ENCODE measurements around the gene ROR1. TPM values are rescaled to one million over a fixed set of nuclear protein-coding genes. Genes with fewer than 3 reads are reported as not detected.

ROR1 gene
- total RNA-seq, 1 experiment from 2014 or later, result 2.7 TPM

DNA sequence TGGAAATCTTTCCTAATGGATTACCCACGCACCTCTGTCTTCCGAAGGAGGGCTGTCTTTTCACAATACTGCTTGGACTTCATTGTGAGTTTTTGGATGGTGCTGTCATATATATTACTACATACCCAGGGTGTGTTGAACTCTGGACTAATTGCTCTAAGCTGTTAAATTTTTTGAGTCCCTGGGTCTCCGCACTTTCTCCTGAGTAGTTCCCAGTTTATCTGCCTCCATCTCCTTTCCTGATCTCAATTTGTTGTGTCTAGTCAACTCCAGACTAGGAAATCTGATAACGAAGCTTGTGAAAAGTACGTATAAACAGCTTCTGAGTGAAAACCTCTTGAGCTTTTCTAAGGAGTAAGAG lies 211.1 kb downstream of the ROR1 start:
- H3K36me3 ChIP-seq (ENCODE audit: control insufficient read depth in 1 of 2, insufficient read depth in 2 of 2, low read length in 2 of 2), result no peaks in the 10 kb centered on the region
- no peaks in the 10 kb centered on the region for H3K79me2 ChIP-seq (ENCODE audit: insufficient read depth, low read length)
- H3K4me2 ChIP-seq (ENCODE audit: low read length), result no peak overlapping the region
- ATAC-seq, result no peak
- H3K27ac ChIP-seq (ENCODE audit: low read depth, low read length), result no peak overlapping the region
- intact Hi-C loops (cut with micrococcal nuclease), result no loop called here
- H3K27me3 ChIP-seq (ENCODE audit: insufficient read depth, low read length), result no peaks in the 10 kb centered on the region
- no peak for DNase-seq (ENCODE audit: low read depth, low spot score)
- CTCF ChIA-PET, result no interaction called here
- peaks cover 11 to 15% of the 10 kb centered on the region in 2 experiments; a peak in 2 of 4 replicates for H3K4me1 ChIP-seq (ENCODE audit: control insufficient read depth in 1 of 2, insufficient read depth in 2 of 2, low read length in 2 of 2)
- no peak overlapping the region for H3K9ac ChIP-seq (ENCODE audit: low read length)
- H3K4me3 ChIP-seq (replicated peaks in 1 of 2; ENCODE audit: low read depth in 1 of 2, low read length in 2 of 2), result no peak overlapping the region
- no peak overlapping the region for H2AFZ ChIP-seq (ENCODE audit: low read depth, low read length, poor library complexity, severe bottlenecking)
- RAD21 ChIA-PET (ENCODE audit: low non-redundant PET in 1 of 2, low total read pairs in 2 of 2, uncharacterized antibody in 2 of 2, unreplicated experiment in 2 of 2), result no interaction called here
- no peaks in the 10 kb centered on the region for H4K20me1 ChIP-seq (ENCODE audit: insufficient read depth)
- POLR2A ChIA-PET, result no interaction called here
- H3K9me2 ChIP-seq (ENCODE audit: insufficient read depth), result no peaks in the 10 kb centered on the region
- TF ChIP-seq CBX3 (IDR thresholded peaks at IDR 0.05; ENCODE audit: low read depth), result no peak
- TF ChIP-seq YY1 (IDR thresholded peaks at IDR 0.05; ENCODE audit: extremely low read depth, insufficient replicate concordance, low read depth, low read length), result no peak
- TF ChIP-seq SP1 (IDR thresholded peaks at IDR 0.05; ENCODE audit: low read depth), result no peak
- TF ChIP-seq, protein P1, sequence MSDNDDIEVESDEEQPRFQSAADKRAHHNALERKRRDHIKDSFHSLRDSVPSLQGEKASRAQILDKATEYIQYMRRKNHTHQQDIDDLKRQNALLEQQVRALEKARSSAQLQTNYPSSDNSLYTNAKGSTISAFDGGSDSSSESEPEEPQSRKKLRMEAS (IDR thresholded peaks at IDR 0.05), result no peak
- TF ChIP-seq ZFX (IDR thresholded peaks at IDR 0.05), result no peak
- BruUV-seq (replicated peaks), result no TSS peak
- no peaks in the 10 kb centered on the region for H3K9me3 ChIP-seq (ENCODE audit: control insufficient read depth in 1 of 2, insufficient read depth in 1 of 2, low read depth in 1 of 2, low read length in 2 of 2)

GRCh38 chr1:63987014-63987627 lies 213.3 kb downstream of the ROR1 start:
- no peaks in the 10 kb centered on the region for H3K9me3 ChIP-seq (ENCODE audit: control insufficient read depth in 1 of 2, insufficient read depth in 1 of 2, low read depth in 1 of 2, low read length in 2 of 2)
- DNase-seq (ENCODE audit: low read depth, low spot score) (no peak), ATAC-seq (no peak)
- CTCF ChIA-PET, result no interaction called here
- RAD21 ChIA-PET (ENCODE audit: low non-redundant PET in 1 of 2, low total read pairs in 2 of 2, uncharacterized antibody in 2 of 2, unreplicated experiment in 2 of 2), result no interaction called here
- H3K27ac ChIP-seq (ENCODE audit: low read depth, low read length), result no peak overlapping the region
- H3K4me2 ChIP-seq (ENCODE audit: low read length), result no peak overlapping the region
- H3K9me2 ChIP-seq (ENCODE audit: insufficient read depth), result no peaks in the 10 kb centered on the region
- H3K27me3 ChIP-seq (ENCODE audit: insufficient read depth, low read length), result no peaks in the 10 kb centered on the region
- POLR2A ChIA-PET, result no interaction called here
- H3K9ac ChIP-seq (ENCODE audit: low read length), result no peak overlapping the region
- intact Hi-C loops (cut with micrococcal nuclease), result no loop called here
- no peaks in the 10 kb centered on the region for H4K20me1 ChIP-seq (ENCODE audit: insufficient read depth)
- no peak overlapping the region for H2AFZ ChIP-seq (ENCODE audit: low read depth, low read length, poor library complexity, severe bottlenecking)
- no TSS peak for BruUV-seq (replicated peaks)
- H3K4me1 ChIP-seq (ENCODE audit: control insufficient read depth in 1 of 2, insufficient read depth in 2 of 2, low read length in 2 of 2), result no peaks in the 10 kb centered on the region
- H3K4me3 ChIP-seq (replicated peaks in 1 of 2; ENCODE audit: low read depth in 1 of 2, low read length in 2 of 2), result no peak overlapping the region
- H3K79me2 ChIP-seq (ENCODE audit: insufficient read depth, low read length), result no peaks in the 10 kb centered on the region
- H3K36me3 ChIP-seq (ENCODE audit: control insufficient read depth in 1 of 2, insufficient read depth in 2 of 2, low read length in 2 of 2), result no peaks in the 10 kb centered on the region
- TF ChIP-seq ELF1 (IDR thresholded peaks at IDR 0.05; ENCODE audit: borderline replicate concordance, low read depth), result no peak
- no peak for TF ChIP-seq EZH2phosphoT487 (IDR thresholded peaks at IDR 0.05; ENCODE audit: borderline replicate concordance)
- no peak for TF ChIP-seq RAD21 (IDR thresholded peaks at IDR 0.05; ENCODE audit: low read depth)
- no peak for TF ChIP-seq CBX3 (IDR thresholded peaks at IDR 0.05; ENCODE audit: low read depth)
- TF ChIP-seq POLR2AphosphoS5 (IDR thresholded peaks at IDR 0.05; ENCODE audit: low read depth, low read length), result no peak
- no peak for TF ChIP-seq EGR1 (IDR thresholded peaks at IDR 0.05; ENCODE audit: low read depth)
- TF ChIP-seq, protein P2, sequence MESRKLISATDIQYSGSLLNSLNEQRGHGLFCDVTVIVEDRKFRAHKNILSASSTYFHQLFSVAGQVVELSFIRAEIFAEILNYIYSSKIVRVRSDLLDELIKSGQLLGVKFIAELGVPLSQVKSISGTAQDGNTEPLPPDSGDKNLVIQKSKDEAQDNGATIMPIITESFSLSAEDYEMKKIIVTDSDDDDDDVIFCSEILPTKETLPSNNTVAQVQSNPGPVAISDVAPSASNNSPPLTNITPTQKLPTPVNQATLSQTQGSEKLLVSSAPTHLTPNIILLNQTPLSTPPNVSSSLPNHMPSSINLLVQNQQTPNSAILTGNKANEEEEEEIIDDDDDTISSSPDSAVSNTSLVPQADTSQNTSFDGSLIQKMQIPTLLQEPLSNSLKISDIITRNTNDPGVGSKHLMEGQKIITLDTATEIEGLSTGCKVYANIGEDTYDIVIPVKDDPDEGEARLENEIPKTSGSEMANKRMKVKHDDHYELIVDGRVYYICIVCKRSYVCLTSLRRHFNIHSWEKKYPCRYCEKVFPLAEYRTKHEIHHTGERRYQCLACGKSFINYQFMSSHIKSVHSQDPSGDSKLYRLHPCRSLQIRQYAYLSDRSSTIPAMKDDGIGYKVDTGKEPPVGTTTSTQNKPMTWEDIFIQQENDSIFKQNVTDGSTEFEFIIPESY (IDR thresholded peaks at IDR 0.05; ENCODE audit: extremely low read depth, insufficient replicate concordance, low read length), result no peak
- TF ChIP-seq, protein P1 (IDR thresholded peaks at IDR 0.05), result no peak
- TF ChIP-seq ATF3 (IDR thresholded peaks at IDR 0.05), result no peak
- no peak for TF ChIP-seq YY1 (IDR thresholded peaks at IDR 0.05; ENCODE audit: extremely low read depth, insufficient replicate concordance, low read depth, low read length)
- no peak for TF ChIP-seq CEBPB (IDR thresholded peaks at IDR 0.05; ENCODE audit: low read depth)
- no peak for TF ChIP-seq SIN3A (IDR thresholded peaks at IDR 0.05; ENCODE audit: low read depth)
- no peak for TF ChIP-seq REST (IDR thresholded peaks at IDR 0.05; ENCODE audit: low read depth)

All from HCT116 (cell line).